Activated naive CD4-positive, alpha-beta T cell treated with Interleukin-2 at 50 U/mL for 16 hours (primary cell): ENCODE results near the gene FOXRED2.
A peak's percentile ranks its signal among the peaks of the same experiment; 100 is the strongest.

Experiments used
- DNase-seq: peaks from one replicate; pipeline ENCODE4 v3.0.0-alpha.2; 2020

Gene FOXRED2

GRCh38 chr22:36514766-36515165, 7.9 kb upstream of the FOXRED2 start:
- no peak for DNase-seq

DNA sequence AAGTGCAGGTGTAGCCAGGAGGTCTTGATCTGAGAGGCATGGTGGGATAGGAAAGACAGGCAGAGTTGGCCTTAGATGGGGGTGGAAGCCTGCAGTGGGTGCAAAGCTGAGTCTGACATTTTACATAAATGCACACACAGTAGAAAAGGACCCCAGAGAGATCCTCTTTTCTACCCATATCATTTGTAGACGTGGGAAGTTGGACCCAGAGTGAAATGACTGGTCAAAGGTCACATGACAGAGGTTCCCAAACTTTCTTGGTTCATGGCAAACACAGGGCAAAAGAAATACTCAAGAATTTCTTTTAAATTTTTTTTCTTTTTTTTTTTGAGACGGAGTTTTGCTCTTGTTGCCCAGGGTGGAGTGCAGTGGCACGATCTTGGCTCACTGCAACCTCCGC, 6.2 kb upstream of the FOXRED2 start:
- DNase-seq: no peak

GRCh38 chr22:36512333-36512732, 5.5 kb upstream of the FOXRED2 start:
- no peak for DNase-seq

- peak; percentile 27 for DNase-seq
These were observed 4.4 kb upstream of the FOXRED2 start for GRCh38 chr22:36510966-36511881.

DNA sequence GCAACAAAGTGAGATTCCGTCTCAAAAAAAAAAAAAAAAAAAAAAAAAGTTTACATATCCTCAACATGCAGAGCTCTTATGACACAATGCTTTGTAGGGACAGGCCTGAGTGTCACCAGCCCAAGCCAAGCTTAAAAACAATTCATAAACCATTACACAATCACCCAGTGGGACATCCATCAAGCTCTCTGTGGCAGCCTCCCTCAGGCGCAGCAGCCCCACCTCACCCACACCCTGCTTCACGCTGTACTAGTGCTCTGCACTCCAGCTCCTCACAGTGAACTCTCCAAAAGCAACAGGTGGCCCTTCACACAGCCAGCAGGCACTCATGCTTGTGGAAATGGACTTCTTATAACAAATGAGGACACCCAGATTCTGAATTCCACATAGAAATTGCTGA, 3.5 kb upstream of the FOXRED2 start:
- no peak for DNase-seq

- no peak for DNase-seq
These were observed 724 bp upstream of the FOXRED2 start for GRCh38 chr22:36507518-36508010.

DNA sequence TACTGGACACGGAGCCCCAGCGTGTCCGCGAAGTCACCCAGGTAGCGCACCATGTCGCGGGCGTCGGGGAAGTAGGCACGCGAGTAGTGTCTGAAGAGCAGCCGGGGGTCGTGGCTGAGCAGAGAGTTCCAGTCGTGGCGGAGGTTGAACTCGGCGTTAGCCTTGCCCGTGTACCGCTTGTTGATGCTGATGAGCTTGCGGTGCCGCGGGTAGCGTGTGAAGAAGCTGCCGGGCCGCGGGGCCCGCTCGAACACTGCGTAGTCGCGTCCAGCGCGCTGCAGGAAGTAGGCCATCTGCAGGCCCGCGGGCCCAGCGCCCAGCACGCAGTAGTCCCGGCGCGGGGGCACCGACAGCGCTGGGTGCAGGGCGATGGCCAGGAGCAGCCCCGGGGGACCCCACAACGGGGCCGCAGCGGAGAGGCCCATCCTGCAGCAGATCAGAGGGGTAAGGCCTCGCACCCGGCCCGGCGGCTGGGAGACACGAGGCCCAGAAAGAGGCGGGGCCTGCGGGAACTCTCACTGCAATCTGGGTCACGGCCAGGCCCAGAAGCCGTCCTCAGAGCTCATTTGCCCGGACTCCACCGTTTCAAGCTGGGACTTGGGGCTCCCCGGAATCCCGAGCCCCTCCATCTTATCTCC, 723 bp downstream of the FOXRED2 start:
- DNase-seq: no peak

DNA sequence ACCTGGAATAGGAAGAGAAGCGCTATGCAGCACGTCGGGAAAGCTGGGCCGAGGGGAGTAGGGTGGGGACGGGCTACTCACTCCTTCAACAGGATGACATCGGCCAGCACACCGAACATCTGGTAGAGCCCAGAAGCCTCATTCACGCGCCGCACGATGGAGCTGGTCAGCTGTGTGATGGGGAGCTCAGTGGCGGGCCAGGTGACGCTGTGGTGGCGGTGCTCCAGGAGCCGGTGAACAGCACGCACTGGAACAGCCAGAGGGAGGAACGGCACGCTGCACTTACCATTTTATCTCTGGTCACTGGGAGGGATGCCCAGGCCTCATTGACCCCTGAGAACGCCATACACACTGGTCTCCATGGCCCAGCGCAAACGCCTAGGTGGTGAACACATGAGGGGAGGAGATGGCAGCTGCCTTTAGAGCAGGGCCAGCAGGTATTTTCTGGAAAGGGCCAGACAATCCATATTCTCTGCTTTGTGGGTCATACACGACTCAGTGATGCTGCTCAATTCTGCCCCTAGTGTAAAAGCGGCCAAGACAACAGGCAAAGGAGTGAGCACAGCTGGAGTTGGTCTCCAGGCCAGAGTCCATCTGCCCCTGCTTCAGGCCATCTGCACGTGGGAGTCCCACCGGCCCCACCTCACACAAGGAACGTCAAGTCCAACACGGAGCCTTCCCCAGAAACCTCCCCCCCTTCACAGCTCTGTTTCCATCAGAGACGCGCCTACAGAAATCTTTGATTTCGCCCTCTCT, 8.8 kb downstream of the FOXRED2 start:
- no peak for DNase-seq

DNA sequence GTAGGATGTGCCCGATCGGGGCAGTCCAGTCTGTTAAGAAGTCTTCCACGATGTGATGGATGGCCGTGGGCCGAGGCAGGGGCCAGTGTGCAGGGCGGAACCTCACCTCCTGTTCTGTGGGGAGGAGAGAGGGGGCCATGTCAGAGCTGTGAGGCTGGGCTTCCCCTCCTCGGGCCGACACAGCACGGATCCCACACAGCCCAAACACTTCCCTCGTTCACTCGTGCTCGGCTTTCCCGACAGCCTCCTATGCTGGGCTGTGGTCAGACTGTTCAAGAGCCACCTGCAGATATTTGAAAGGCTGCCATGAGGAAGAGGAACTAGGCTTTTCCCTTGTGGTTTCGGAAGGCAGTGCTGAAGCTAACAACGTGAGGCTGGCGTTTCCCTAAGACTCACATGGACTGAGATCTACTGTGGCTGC, 13.1 kb downstream of the FOXRED2 start:
- no peak for DNase-seq

DNA sequence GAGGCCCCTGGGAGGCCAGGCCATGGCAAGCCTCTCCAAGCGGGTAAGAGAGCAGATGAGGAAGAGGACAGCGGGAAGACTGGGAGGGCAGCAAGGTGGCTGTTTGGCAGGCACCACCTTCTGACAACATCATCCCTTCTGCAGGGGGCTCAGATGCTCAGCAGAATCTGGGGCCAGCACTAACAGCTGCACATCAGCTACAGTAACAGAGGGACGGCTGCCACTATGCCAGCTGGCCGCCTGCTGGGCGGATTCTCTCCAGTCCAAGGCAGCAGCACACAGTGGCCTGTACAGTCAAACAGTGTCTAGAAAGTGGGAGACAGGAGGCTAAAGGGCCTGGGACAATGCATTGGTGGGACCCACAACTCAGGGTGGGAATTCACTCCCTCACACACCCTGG, 14.7 kb downstream of the FOXRED2 start:
- DNase-seq: no peak

DNA sequence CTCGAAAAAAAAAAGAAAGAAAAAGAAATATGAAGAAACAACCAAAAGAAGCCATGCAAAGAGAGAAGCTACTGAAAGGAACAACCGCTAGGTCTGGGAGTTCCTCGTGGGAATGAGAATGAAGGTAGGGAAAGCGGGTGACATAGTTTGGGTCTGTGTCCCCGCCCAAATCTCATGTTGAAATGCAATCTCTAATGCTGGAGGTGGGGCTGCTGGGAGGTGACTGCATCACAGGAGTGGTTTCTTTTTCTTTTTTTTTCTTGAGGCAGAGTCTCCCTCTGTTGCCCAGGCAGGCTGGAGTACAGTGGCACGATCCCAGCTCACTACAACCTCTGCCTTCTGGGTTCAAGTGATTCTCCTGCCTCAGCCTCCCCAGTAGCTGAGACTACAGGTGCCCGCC, 15.7 kb downstream of the FOXRED2 start:
- no peak for DNase-seq

- peak; percentile 67 for DNase-seq
These were observed 20.0 kb downstream of the FOXRED2 start for GRCh38 chr22:36486619-36487384.

- DNase-seq: peak; percentile 95
These were observed 25.3 kb downstream of the FOXRED2 start, which contains the start of gene TXN2 for GRCh38 chr22:36481393-36482168. TSS of gene TXN2 (minus strand) at chr22:36481640. CDS start at chr22:36480837, 803 bp downstream.

GRCh38 chr22:36480941-36481392, 25.9 kb downstream of the FOXRED2 start:
- no peak for DNase-seq

DNA sequence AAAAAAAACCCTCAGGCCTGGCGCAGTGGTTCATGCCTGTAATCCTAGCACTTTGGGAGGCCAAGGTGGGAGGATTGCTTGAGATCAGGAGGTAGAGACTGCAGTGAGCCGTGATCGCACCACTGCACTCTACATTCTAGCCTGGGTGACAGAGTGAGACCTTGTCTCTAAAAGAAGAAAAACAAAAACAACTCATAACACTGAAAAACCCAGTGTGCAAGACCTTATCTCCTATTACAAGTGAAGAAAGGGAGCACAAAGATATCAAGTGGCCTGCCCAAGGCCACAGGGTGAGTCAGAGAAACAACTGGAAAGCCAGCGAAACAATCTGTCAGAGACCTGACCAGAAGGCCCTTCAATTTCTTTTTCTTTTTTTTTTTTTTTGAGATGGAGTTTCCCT, 27.9 kb downstream of the FOXRED2 start:
- DNase-seq: no peak

DNA sequence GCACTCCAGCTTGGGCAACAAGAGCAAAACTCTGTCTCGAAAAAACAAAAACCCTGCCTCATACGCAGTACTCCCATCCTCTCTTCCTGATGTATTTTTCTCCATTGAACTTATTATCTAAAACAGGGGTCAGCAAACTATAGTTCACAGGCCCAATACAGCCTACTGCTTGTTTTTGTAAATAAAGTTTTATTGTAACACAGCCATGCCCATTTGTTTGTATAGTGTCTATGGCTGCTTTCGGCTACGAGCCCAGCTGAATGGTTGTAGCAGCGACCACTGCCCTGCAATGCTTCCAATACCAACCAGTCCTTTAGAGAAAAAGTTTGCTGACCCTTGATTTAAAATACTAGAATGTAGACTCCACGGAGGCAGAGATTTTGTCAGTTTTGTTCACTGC, 31.5 kb downstream of the FOXRED2 start:
- DNase-seq: no peak

DNA sequence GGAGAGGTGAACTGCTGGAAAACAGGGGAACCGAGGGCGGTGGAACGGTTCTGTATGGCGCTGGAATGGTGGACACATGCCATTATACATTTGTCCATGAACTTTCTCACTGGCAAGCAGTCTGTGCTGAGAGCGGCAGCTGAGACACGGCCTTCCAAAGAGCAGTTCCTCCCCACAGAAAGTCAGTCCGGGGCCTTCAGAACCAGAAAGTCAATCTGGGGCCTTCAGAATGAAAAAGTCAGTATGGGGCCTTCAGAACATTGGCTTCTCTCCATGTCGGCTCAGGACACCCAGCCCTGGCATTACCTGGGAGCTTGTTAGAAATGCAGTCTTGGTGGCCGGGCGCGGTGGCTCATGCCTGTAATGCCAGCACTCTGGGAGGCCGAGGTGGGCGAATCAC, 34.2 kb downstream of the FOXRED2 start:
- no peak for DNase-seq

- DNase-seq: no peak
These were observed 35.5 kb downstream of the FOXRED2 start for GRCh38 chr22:36471341-36471821.

DNA sequence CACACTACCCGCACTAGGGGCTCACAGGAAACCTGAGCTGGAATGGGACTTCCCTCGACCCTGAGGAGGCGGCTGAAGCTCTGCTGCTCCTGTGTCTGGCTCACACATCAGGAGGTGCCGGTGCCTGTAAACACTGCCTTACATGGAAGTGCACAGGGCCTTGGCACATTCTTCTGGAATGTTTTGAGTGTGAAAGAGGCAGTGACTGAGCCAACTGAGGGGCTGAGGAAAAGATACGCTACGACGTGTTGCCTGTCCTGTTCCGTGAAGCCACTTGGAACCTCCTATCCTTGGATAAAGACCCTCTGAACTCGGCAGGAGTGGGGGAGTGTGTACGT, 35.9 kb downstream of the FOXRED2 start:
- no peak for DNase-seq

DNA sequence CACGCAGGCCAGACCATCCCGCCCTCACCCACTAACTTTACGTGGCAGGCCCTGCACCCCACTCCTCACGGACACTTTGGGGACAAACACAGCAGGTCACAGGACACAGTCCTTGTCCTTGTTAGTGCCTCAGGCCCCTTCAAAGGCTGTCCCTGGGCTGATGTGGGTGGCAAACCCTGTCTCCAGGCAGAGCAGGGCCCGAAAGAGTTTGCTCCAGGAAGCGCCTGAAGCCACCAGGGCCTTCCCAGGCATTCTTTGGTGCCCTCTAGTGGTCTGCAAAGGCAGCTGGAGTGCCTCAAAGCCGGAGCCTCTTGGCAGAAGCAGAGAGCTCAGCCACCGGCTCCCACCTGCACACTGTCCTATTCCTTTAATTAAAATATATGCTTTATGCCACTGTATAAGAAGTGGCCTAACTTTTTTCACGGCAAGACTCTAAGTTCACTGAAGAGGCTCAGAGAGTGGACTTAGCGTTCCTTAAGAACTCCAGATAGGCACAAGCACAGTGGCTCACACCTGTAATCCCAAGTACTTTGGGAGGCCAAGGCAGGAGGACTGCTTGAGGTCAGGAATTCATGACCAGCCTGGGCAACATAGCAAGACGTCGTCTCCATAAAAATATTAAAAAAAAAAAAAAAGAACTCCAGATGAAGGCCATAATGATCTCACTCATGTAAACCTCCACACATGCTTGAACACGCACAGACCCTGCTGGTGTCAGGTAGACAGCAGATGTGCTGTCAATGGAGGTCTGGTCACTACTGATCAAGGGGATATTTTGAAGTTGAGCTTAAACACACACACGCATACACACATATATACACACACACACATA, 36.5 kb downstream of the FOXRED2 start:
- peak; percentile 81 for DNase-seq
